Upper lobe of right lung (tissue), 1 donor: Measurements from ENCODE around the gene SMC5. TPM values are rescaled to one million over a fixed set of nuclear protein-coding genes. Genes with fewer than 3 reads are reported as not detected.

Experiments used
- ATAC-seq: fragments of 200-7000 bp; cut with Tn5 transposase; one replicate; pipeline ENCODE4 v1.9.1; 2020; ENCODE audit warnings: mild to moderate bottlenecking, moderate library complexity
- DNase-seq: peaks from one replicate; pipeline ENCODE4 v3.0.0-alpha.2; 2020
- H3K27ac ChIP-seq: fragments of 200-600 bp; one replicate; pipeline ENCODE4 v1.8.0; 2022
- H3K27me3 ChIP-seq: fragments of 200-600 bp; one replicate; pipeline ENCODE4 v1.8.0; 2022; ENCODE audit warnings: mild to moderate bottlenecking
- H3K36me3 ChIP-seq: fragments of 200-600 bp; one replicate; pipeline ENCODE4 v1.8.0; 2022
- H3K4me1 ChIP-seq: fragments of 200-600 bp; one replicate; pipeline ENCODE4 v1.8.0; 2022
- H3K4me3 ChIP-seq: fragments of 200-600 bp; one replicate; pipeline ENCODE4 v1.8.0; 2022; ENCODE audit warnings: mild to moderate bottlenecking
- H3K9me3 ChIP-seq: fragments of 200-600 bp; one replicate; pipeline ENCODE4 v1.8.0; 2022
- intact Hi-C: fragments of 100-400 bp; cut with DNase I; formaldehyde crosslinking; loops from one replicate; pipeline ENCODE4 v1.11.0; 2022
- total RNA-seq: library from RNA; stranded (reverse); fragmentation: NEBNext Ultra II Directional; extraction: Animal tissue kit (Norgen Biotek cat#: 25700); gene quantifications from one replicate; pipeline ENCODE4 v1.2.1, GENCODE V29; 2021
- TF ChIP-seq, protein P1 (sequence below): fragments of 200-600 bp; IDR thresholded peaks from one replicate; pipeline ENCODE4 v1.8.0; 2022; ENCODE audit warnings: antibody characterized with exemption
- donor health status: DM: no; HTN: yes; CAD: no; lungs with severe emphysema.

SMC5 gene
- total RNA-seq, 1 donor from 2014 or later: 32.6 TPM

DNA sequence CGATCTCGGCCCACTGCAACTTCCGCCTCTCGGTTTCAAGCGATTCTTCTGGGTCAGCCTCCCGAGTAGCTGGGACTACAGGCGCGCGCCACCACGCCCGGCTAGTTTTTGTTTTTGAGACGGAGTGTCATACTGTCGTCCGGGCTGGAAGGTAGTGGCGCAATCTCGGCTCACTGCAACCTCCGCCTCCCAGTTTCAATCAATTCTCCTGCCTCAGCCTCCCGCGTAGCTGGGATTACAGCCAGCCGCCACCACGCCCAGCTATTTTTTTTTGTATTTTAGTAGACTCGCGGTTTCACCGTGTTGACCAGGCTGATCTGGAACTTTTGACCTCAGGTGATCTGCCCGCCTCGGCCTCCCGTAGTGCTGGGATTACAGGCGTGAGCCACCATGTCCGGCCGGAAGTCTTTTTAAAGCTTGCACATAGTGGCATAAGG lies 1.2 kb downstream of the SMC5 start:
- Histone ChIP-seq H3K27me3 (no peaks in the 10 kb centered on the region), H3K4me3 (peak overlapping the region; percentile 87), H3K9me3 (no peaks in the 10 kb centered on the region), H3K4me1 (peaks cover 49% of the 10 kb centered on the region), H3K27ac (peak overlapping the region; percentile 96), H3K36me3 (peaks cover 32% of the 10 kb centered on the region)
- no peak for DNase-seq
- intact Hi-C loops: no loop called here
- TF ChIP-seq, protein P1, sequence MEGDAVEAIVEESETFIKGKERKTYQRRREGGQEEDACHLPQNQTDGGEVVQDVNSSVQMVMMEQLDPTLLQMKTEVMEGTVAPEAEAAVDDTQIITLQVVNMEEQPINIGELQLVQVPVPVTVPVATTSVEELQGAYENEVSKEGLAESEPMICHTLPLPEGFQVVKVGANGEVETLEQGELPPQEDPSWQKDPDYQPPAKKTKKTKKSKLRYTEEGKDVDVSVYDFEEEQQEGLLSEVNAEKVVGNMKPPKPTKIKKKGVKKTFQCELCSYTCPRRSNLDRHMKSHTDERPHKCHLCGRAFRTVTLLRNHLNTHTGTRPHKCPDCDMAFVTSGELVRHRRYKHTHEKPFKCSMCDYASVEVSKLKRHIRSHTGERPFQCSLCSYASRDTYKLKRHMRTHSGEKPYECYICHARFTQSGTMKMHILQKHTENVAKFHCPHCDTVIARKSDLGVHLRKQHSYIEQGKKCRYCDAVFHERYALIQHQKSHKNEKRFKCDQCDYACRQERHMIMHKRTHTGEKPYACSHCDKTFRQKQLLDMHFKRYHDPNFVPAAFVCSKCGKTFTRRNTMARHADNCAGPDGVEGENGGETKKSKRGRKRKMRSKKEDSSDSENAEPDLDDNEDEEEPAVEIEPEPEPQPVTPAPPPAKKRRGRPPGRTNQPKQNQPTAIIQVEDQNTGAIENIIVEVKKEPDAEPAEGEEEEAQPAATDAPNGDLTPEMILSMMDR: no peak
- ATAC-seq: no peak

DNA sequence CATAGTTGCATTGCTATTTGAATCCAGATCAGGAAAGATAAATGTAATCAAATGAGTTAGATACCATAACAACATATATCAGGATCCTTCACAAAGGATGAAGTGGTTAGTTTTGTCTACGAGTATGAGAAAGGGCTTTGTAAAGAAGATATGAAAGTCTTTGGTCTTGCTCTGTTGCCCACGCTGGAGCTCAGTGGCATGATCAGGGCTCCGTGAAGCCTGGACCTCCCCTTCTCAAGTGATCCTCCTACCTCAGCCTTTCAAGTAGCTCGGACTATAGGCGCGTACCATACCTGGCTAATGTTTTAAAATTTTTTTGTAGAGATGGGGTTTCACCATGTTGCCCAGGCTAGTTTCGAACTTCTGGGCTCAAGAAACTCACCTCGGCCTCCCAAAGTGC lies 1.8 kb downstream of the SMC5 start:
- no peaks in the 10 kb centered on the region for H3K27me3 ChIP-seq
- H3K4me1 ChIP-seq: peaks cover 49% of the 10 kb centered on the region
- no peak for DNase-seq
- H3K27ac ChIP-seq: no peak overlapping the region
- H3K9me3 ChIP-seq: no peaks in the 10 kb centered on the region
- peak overlapping the region; percentile 87 for H3K4me3 ChIP-seq
- no peak for ATAC-seq
- peaks cover 38% of the 10 kb centered on the region for H3K36me3 ChIP-seq
- TF ChIP-seq, protein P1: no peak
- intact Hi-C loops: no loop called here

DNA sequence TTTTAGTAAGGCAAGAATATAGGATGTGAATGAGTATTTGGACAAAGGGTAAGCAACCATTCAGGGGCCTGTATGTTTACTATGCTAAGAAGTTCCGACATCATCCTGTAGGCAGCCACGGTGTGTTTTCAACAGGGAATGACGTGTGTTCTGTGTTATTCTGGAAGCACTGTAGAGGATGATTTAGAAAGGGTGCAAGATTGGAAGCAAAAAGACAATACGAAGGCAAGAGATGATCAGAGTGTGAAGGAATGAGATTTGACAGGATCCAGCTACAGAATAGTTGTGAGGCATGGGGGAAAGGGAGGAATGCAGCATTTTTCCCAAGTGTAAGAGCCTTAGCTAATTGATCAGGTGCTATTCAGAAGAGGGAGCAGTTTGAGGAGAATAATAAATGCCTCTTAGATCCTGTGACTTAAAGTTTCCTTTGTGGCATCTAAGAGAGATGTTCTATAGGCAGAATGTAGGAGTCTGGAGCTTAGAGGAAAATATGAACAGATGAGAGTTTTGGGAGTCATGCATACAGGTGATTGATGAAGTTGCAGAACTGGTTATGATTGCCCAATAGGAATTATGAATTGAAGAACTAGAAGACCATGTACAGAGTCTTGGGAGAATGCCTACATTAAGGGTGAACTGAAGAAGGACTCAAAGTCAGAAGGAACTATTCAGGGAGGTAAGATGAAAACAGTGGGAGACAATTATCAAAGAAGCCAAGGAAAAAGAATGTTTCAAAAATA lies 2.5 kb downstream of the SMC5 start:
- no peak overlapping the region for H3K4me3 ChIP-seq
- no peaks in the 10 kb centered on the region for H3K27me3 ChIP-seq
- intact Hi-C loops: no loop called here
- DNase-seq (no peak), ATAC-seq (no peak)
- no peak overlapping the region for H3K27ac ChIP-seq
- TF ChIP-seq, protein P1: no peak
- H3K4me1 ChIP-seq: peaks cover 49% of the 10 kb centered on the region
- no peaks in the 10 kb centered on the region for H3K9me3 ChIP-seq
- peaks cover 45% of the 10 kb centered on the region for H3K36me3 ChIP-seq

DNA sequence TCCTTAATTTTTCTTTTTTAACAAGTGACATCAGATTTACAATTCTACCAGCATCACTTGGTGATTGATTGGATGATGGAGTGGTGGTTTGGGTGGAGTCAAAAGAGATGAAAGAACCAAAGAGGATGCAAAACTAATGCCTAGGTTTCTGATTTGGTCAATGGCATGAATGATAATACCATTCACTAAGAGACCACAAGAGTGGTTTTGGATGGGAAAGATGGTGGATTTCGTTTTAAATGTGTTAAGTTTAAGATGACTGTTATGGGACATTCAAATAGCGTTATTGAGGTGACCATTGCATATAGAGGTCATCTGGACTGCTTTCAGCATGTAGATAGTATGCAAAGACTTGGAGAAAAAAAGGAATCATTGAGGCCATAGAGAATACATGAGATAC lies 3.6 kb downstream of the SMC5 start:
- Histone ChIP-seq H3K4me3 (no peak overlapping the region), H3K9me3 (no peaks in the 10 kb centered on the region), H3K27me3 (no peaks in the 10 kb centered on the region), H3K4me1 (peaks cover 47% of the 10 kb centered on the region), H3K36me3 (peaks cover 52% of the 10 kb centered on the region), H3K27ac (no peak overlapping the region)
- TF ChIP-seq, protein P1: no peak
- DNase-seq: no peak
- ATAC-seq: no peak
- intact Hi-C loops: no loop called here

DNA sequence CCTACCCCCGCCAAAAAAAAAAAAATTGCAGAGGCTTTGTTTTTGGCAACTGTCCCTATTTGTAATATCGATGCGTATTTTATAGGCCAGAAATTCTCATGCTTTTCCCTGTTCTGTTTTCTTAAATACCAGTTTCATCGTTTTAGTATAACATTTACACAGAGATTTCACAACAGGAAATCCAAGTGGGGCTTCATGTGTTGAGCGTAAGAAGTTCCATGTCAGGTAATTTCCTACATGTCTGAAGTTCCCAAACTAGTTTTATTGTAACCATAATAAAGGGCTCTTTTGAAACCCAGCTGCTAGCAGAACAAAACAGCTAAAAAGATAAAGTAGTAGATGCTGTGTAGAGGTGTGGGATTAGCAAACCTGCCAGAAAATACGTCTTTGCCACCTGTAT lies 4.2 kb downstream of the SMC5 start:
- no peak for ATAC-seq
- peak overlapping the region; percentile 15 for H3K27ac ChIP-seq
- H3K9me3 ChIP-seq: no peaks in the 10 kb centered on the region
- DNase-seq: no peak
- TF ChIP-seq, protein P1: no peak
- H3K4me1 ChIP-seq: peaks cover 42% of the 10 kb centered on the region
- H3K27me3 ChIP-seq: no peaks in the 10 kb centered on the region
- H3K4me3 ChIP-seq: no peak overlapping the region
- peaks cover 57% of the 10 kb centered on the region for H3K36me3 ChIP-seq
- intact Hi-C loops: no loop called here

DNA sequence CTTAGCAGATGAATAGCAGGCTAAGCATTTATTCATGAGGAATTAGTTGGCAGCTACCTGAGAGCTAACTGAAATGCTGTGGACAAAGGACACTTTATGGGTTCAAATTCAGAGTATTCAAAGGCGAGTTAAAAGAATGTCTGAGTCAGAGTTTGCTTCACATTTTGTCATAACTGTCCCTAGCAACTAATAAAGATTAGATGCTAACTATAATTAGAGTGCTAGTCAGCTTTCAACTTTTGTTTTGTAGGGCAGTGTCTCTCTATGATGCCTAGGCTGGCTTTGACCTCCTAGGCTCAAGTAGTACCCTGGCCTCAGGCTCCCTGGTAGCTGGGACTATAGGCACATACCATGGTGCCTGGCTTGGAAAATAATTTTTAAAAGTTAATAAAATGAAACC lies 4.6 kb downstream of the SMC5 start:
- TF ChIP-seq, protein P1: no peak

More for the DNA sequence above, 4.6 kb downstream of the SMC5 start:
- intact Hi-C loops: no loop called here
- no peaks in the 10 kb centered on the region for H3K27me3 ChIP-seq
- H3K9me3 ChIP-seq: no peaks in the 10 kb centered on the region
- peaks cover 57% of the 10 kb centered on the region for H3K36me3 ChIP-seq
- ATAC-seq (no peak), DNase-seq (no peak)
- peaks cover 42% of the 10 kb centered on the region for H3K4me1 ChIP-seq
- no peak overlapping the region for H3K4me3 ChIP-seq
- H3K27ac ChIP-seq: peak overlapping the region; percentile 15
